Mesothelial cell of epicardium (in vitro differentiated cells): ENCODE measurements around the gene ARHGAP18. TPM values are rescaled to one million over a fixed set of nuclear protein-coding genes. Genes with fewer than 3 reads are reported as not detected.

Experiments
- DNase-seq, 2 experiments: peaks; one replicate each; pipeline ENCODE4 v3.0.0; 2021; ENCODE audit warnings: low spot score in 2 of 2; ENCODE audit not compliant: unreplicated experiment in 2 of 2
- H3K27ac Mint-ChIP-seq: 2 replicates; pipeline ENCODE4 v1.8.0; 2021; ENCODE audit warnings: mixed read lengths
- H3K27me3 Mint-ChIP-seq: 2 replicates; pipeline ENCODE4 v1.8.0; 2021; ENCODE audit warnings: low read depth, mixed read lengths
- H3K36me3 Mint-ChIP-seq: 2 replicates; pipeline ENCODE4 v1.8.0; 2021; ENCODE audit warnings: mixed read lengths
- H3K4me1 Mint-ChIP-seq: 2 replicates; pipeline ENCODE4 v1.8.0; 2021; ENCODE audit warnings: mixed read lengths
- H3K4me3 Mint-ChIP-seq: 2 replicates; pipeline ENCODE4 v1.8.0; 2021; ENCODE audit warnings: mild to moderate bottlenecking, moderate library complexity, mixed read lengths
- H3K9me3 Mint-ChIP-seq: 2 replicates; pipeline ENCODE4 v1.8.0; 2021; ENCODE audit warnings: mixed read lengths
- CTCF ChIP-seq: fragments of 200-600 bp; sonication (generic); IDR thresholded peaks from one replicate; pipeline ENCODE4 v1.5.0; 2021; ENCODE audit warnings: antibody characterized with exemption; ENCODE audit not compliant: unreplicated experiment
- total RNA-seq: library from RNA; stranded (reverse); gene quantifications from 3 replicates; pipeline ENCODE4 v1.2.1, GENCODE V29; 2021

ARHGAP18 gene
- total RNA-seq, 1 donor from 2014 or later, result 10.5 TPM

DNA sequence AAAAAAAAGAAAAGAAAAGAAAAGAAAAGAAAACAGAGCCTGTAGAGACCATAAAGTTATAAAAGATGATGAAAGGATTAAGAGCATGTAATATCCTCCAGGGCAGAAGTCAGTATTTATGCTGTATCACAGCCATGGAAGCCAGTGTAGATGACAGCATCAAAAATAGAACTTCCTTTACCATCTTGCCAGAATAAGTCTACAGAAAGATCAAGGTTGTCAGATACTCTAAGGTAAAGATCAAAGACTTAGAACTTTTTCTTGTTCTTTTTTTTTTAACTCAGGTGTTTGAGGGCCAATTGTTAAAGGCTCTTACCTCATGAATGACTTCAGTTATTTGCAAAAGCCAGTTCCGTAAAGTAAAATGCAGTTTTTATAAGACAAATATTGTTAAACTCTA lies 54.6 kb downstream of the ARHGAP18 start:
- no peak for DNase-seq
- H3K4me1 Mint-ChIP-seq, result peaks cover 39% of the 10 kb centered on the region
- no peak for TF ChIP-seq CTCF
- H3K36me3 Mint-ChIP-seq, result peaks cover 5% of the 10 kb centered on the region
- no peak overlapping the region for H3K27ac Mint-ChIP-seq
- H3K9me3 Mint-ChIP-seq, result no peaks in the 10 kb centered on the region
- no peaks in the 10 kb centered on the region for H3K27me3 Mint-ChIP-seq
- H3K4me3 Mint-ChIP-seq, result no peak overlapping the region

DNA sequence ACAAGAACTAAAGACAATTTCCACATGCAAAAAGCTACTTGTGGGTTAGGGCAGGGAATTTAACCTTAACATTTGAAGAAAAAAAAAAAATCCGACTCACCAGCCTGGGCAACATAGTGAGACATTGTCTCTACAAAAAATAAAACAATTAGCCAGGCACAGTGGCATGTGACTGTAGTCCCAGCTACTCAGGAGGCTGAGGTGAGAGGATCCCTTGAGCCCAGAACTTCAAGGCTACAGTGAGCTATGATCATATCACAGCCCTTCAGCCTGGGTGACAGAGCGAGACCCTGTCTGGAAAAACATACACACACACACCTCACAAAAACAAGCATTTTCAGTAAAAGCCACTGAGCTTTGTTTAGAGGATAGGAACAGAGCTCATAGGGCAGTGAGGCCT lies 56.2 kb downstream of the ARHGAP18 start:
- no peak for TF ChIP-seq CTCF
- Mint-ChIP-seq H3K4me1 (peaks cover 34% of the 10 kb centered on the region), H3K27ac (no peak overlapping the region), H3K27me3 (no peaks in the 10 kb centered on the region), H3K36me3 (peaks cover 5% of the 10 kb centered on the region), H3K9me3 (no peaks in the 10 kb centered on the region), H3K4me3 (no peak overlapping the region)
- no peak for DNase-seq

DNA sequence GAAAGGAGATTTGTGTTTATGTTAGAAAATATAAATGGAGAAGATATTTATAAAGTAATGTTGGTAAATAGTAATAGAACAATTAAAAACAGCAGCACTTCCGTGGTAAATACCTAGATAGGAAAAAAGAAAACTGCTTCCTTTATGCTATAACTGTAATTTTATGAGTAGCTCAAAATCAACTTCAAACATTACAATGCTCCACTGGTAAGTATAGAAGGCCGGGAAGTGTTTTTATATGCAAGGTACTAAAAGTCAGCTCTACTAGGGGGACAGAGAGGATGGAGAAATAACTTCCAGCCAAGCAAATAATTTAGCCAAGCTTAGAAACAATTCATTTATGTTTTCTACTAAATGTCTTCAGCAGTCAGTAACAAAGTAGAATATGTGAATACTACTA lies 56.7 kb downstream of the ARHGAP18 start:
- H3K36me3 Mint-ChIP-seq, result peaks cover 5% of the 10 kb centered on the region
- no peaks in the 10 kb centered on the region for H3K27me3 Mint-ChIP-seq
- no peak for DNase-seq
- no peaks in the 10 kb centered on the region for H3K9me3 Mint-ChIP-seq
- TF ChIP-seq CTCF, result no peak
- H3K4me1 Mint-ChIP-seq, result peaks cover 35% of the 10 kb centered on the region
- peak overlapping the region; percentile 76 for H3K27ac Mint-ChIP-seq
- H3K4me3 Mint-ChIP-seq, result no peak overlapping the region

GRCh38 chr6:129651291-129651691 lies 58.7 kb downstream of the ARHGAP18 start:
- Mint-ChIP-seq H3K27ac (peak overlapping the region; percentile 87), H3K4me3 (no peak overlapping the region), H3K4me1 (peaks cover 47% of the 10 kb centered on the region), H3K9me3 (no peaks in the 10 kb centered on the region), H3K36me3 (peaks cover 5% of the 10 kb centered on the region), H3K27me3 (no peaks in the 10 kb centered on the region)
- TF ChIP-seq CTCF, result no peak
- no peak for DNase-seq

DNA sequence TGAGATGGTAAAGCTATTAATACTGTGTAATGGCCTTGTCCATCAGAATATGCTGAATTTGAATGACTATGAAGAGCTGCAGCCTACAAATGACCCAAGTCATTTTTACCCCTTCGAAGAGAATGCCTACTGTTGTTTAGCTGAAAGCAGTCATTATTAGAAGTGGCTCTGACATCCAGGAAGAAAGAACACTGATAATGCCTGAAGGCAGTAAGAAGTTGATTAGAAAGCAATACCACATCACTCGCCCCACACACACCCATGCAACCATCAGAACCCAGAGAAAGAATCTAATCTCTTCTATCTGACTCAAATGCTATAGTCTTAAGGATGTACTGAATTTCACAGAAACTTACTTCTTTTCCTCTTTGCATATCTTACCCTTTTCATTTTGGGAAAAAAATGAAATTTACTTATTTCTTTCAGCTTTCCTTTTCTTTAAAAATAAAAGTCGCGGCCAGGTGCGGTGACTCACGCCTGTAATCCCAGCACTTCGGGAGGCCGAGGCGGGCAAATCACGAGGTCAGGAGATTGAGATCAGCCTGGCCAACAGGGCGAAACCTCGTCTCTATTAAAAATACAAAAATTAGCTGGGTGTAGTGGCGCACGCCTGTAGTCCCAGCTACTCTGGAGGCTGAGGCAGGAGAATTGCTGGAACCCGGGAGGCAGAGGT lies 61.0 kb downstream of the ARHGAP18 start:
- Mint-ChIP-seq H3K27me3 (no peaks in the 10 kb centered on the region), H3K9me3 (no peaks in the 10 kb centered on the region), H3K27ac (no peak overlapping the region), H3K36me3 (no peaks in the 10 kb centered on the region), H3K4me1 (peaks cover 70% of the 10 kb centered on the region), H3K4me3 (no peak overlapping the region)
- DNase-seq, result no peak
- TF ChIP-seq CTCF, result no peak

- Mint-ChIP-seq H3K4me3 (no peak overlapping the region), H3K9me3 (no peaks in the 10 kb centered on the region), H3K4me1 (peaks cover 60% of the 10 kb centered on the region), H3K27ac (peak overlapping the region; percentile 82), H3K27me3 (no peaks in the 10 kb centered on the region), H3K36me3 (no peaks in the 10 kb centered on the region)
- no peak for DNase-seq
- TF ChIP-seq CTCF, result no peak
Measured at GRCh38 chr6:129647044-129647443, 62.9 kb downstream of the ARHGAP18 start.
